ENCODE results near the gene ENTHD1.
"Not testable (repeated sequence)": the region's sequence is repeated elsewhere in the genome, so short reads cannot be mapped to it uniquely, and the experiment has no call there.

ENTHD1 gene

GRCh38 chr22:39851606-39852315, 41.8 kb downstream of the ENTHD1 start:
- FAIRE-seq (no peak), DNase-seq (ENCODE audit: insufficient read length, low spot score) (no peak)

DNA sequence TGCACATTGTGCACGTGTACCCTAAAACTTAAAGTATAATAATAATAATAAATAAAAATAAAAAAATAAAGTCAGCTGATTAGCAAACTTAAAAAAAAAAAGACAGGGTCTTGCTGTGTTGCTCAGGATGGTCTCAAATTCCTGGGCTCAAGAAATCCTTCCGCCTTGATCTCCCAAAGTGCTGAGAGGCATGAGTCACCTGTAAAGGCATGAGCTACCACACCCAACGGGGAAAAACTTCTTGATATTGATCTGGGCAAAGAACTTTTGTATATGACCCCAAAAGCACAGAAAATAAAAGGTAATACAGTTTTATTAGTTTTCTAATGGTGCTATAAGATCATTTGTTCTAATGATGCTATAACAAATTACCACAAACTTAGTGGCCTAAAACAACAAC, 46.1 kb downstream of the ENTHD1 start:
- FAIRE-seq: no peak
- DNase-seq (ENCODE audit: insufficient read length, low spot score): no peak

DNA sequence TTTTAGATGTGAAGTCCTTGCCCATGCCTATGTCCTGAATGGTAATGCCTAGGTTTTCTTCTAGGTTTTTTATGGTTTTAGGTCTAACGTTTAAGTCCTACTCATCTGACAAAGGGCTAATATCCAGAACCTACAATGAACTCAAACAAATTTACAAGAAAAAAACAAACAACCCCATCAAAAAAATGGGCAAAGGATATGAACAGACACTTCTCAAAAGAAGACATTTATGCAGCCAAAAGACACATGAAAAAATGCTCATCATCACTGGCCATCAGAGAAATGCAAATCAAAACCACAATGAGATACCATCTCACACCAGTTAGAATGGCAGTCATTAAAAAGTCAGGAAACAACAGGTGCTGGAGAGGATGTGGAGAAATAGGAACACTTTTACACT, 47.0 kb downstream of the ENTHD1 start:
- FAIRE-seq; DNase-seq (ENCODE audit: insufficient read length, low spot score): not testable (repeated sequence)

- DNase-seq (ENCODE audit: insufficient read length, low spot score): no peak
- FAIRE-seq: no peak
Observed at GRCh38 chr22:39845529-39845928, 48.0 kb downstream of the ENTHD1 start.

- DNase-seq (ENCODE audit: insufficient read length, low spot score) (no peak), FAIRE-seq (no peak)
Observed at GRCh38 chr22:39839917-39840510, 53.5 kb downstream of the ENTHD1 start.

- peak; percentile 48 for FAIRE-seq
- no peak for DNase-seq (ENCODE audit: insufficient read length, low spot score)
Observed at GRCh38 chr22:39839204-39839603, 54.4 kb downstream of the ENTHD1 start.

GRCh38 chr22:39833610-39834009, 60.0 kb downstream of the ENTHD1 start:
- FAIRE-seq (no peak), DNase-seq (ENCODE audit: insufficient read length, low spot score) (no peak)

- FAIRE-seq: no peak
- no peak for DNase-seq (ENCODE audit: insufficient read length, low spot score)
Observed at GRCh38 chr22:39833093-39833492, 60.5 kb downstream of the ENTHD1 start.

DNA sequence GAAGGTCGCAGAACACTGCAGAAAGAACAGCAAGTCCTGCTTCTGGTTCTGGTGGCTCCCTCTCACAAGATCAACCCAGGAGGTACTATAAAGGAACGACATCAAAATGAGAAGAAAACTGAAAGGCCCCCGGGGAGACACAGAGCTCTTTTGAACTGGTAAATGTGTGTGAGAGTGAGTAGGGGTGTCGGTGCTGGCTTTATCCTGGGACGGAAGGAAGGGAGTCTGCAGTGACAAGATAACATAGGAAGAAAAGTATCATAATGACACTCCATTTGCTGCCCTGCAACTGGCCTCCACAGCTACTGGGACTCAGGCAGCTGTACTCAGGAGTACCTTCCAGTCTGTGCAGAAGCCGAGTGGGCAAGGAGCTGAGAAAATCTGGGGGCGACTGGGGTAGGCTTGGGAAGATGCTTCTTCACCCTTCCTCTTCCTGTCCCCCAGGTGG, 60.9 kb downstream of the ENTHD1 start:
- no peak for FAIRE-seq
- no peak for DNase-seq (ENCODE audit: insufficient read length, low spot score)

DNA sequence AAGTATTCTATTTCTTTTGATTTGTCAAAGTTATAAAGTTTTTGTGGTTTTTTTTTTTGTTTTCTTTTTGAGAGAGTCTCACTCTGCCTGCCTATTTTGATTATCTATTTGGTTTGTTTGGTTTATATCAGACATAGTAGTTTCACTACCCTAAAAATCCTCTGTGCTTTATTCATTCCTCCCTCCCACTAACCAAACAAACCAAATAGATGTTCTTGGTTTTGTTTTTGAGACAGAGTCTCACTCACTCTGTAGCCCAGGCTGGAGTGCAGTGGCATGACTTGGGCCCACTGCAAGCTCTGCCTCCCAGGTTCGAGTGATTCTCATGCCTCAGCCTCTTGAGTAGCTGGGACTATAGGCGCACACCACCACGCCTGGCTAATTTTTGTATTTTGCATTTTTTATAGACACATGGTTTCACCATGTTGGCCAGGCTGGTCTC, 67.9 kb downstream of the ENTHD1 start:
- no peak for DNase-seq (ENCODE audit: insufficient read length, low spot score)
- FAIRE-seq: peak; percentile 86

- no peak for DNase-seq (ENCODE audit: insufficient read length, low spot score)
- FAIRE-seq: no peak
Observed at GRCh38 chr22:39821008-39821407, 72.6 kb downstream of the ENTHD1 start.

GRCh38 chr22:39820256-39820655, 73.3 kb downstream of the ENTHD1 start:
- FAIRE-seq: no peak

GRCh38 chr22:39819429-39819828, 74.1 kb downstream of the ENTHD1 start:
- FAIRE-seq: no peak

More at GRCh38 chr22:39820256-39820655, 73.3 kb downstream of the ENTHD1 start:
- no peak for DNase-seq (ENCODE audit: insufficient read length, low spot score)

GRCh38 chr22:39818094-39818493, 75.5 kb downstream of the ENTHD1 start:
- FAIRE-seq: no peak
- DNase-seq (ENCODE audit: insufficient read length, low spot score): no peak

More at GRCh38 chr22:39819429-39819828, 74.1 kb downstream of the ENTHD1 start:
- DNase-seq (ENCODE audit: insufficient read length, low spot score): no peak

GRCh38 chr22:39815932-39816331, 77.6 kb downstream of the ENTHD1 start:
- FAIRE-seq: no peak
- DNase-seq (ENCODE audit: insufficient read length, low spot score): no peak

GRCh38 chr22:39814899-39815298, 78.7 kb downstream of the ENTHD1 start:
- FAIRE-seq: no peak
- no peak for DNase-seq (ENCODE audit: insufficient read length, low spot score)

- FAIRE-seq: no peak
- DNase-seq (ENCODE audit: insufficient read length, low spot score): no peak
Observed at GRCh38 chr22:39809772-39810557, 83.6 kb downstream of the ENTHD1 start.

DNA sequence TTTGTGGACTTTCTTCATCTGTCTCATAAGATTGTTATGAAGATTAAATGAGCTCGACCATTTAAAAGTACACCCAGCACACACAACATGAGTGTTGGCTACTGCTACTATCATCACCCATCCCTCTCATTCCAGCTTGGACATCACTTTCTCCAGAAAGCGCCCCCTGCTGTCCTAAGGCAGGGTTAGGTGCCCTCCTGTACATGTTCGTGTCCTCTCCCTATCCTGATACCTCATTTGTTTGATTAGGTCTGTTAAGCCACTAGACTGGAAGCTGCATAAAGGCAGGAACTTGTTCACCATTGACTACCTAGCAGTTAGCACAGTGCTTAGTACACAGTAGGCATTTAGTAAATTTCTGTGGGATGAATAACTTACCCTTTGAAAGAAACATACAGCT, 85.5 kb downstream of the ENTHD1 start:
- no peak for FAIRE-seq
- DNase-seq (ENCODE audit: insufficient read length, low spot score): no peak

GRCh38 chr22:39806109-39806508, 87.5 kb downstream of the ENTHD1 start:
- DNase-seq (ENCODE audit: insufficient read length, low spot score): no peak
- FAIRE-seq: no peak

DNA sequence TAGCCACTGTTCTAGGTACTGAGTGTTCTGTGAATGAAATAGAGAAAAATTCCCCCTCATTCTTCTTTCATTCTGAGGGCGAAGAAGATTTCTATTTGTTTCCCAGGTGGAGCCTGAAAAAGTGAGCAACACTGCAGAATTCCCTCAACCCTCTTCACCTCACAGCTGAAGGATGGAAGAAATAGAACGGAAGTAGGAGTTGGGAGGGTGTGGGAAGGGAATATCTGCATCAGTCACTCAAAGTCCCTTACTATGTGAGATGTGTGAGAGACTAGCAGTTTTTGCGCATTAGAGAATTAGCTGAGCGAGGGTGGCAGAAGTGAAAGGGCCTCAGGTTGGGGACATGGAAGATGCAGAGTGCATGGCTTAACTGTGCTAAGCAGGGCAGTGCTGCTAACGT, 88.4 kb downstream of the ENTHD1 start:
- DNase-seq (ENCODE audit: insufficient read length, low spot score): no peak
- no peak for FAIRE-seq

GRCh38 chr22:39802682-39803081, 90.9 kb downstream of the ENTHD1 start:
- FAIRE-seq (no peak), DNase-seq (ENCODE audit: insufficient read length, low spot score) (no peak)

Data from GM19239 (cell line).